HepG2 (cell line): ENCODE data around the gene GUK1. TPM values are rescaled to one million over a fixed set of nuclear protein-coding genes. Genes with fewer than 3 reads are reported as not detected.
A peak's percentile ranks its signal among the peaks of the same experiment; 100 is the strongest.

ENCODE experiments used
- ATRX ChIP-seq: sonication (generic); formaldehyde crosslinking; IDR thresholded peaks from 2 replicates; pipeline ENCODE4 v1.4.0; 2020; ENCODE audit warnings: missing genetic modification reagents, borderline replicate concordance
- ESRRA ChIP-seq: sonication (generic); formaldehyde crosslinking; IDR thresholded peaks from 2 replicates; pipeline ENCODE4 v1.5.1; 2020; ENCODE audit warnings: mild to moderate bottlenecking, low read depth, missing genetic modification reagents
- JUN ChIP-seq: sonication (generic); formaldehyde crosslinking; IDR thresholded peaks from 2 replicates; pipeline ENCODE4 v1.4.0; 2020; ENCODE audit warnings: mild to moderate bottlenecking, missing genetic modification reagents
- KDM5B ChIP-seq: sonication (generic); formaldehyde crosslinking; IDR thresholded peaks from 2 replicates; pipeline ENCODE4 v1.4.0; 2020; ENCODE audit warnings: missing genetic modification reagents, mild to moderate bottlenecking, borderline replicate concordance
- KLF11 ChIP-seq: IDR thresholded peaks from 2 replicates; pipeline ENCODE4 v1.6.1; 2016; ENCODE audit warnings: missing compliant biosample characterization
- MTA1 ChIP-seq: sonication (generic); formaldehyde crosslinking; IDR thresholded peaks from 2 replicates; pipeline ENCODE4 v1.4.0; 2020; ENCODE audit warnings: missing genetic modification reagents, mild to moderate bottlenecking, borderline replicate concordance
- TEAD3 ChIP-seq: optimal IDR thresholded peaks from 2 replicates; pipeline ENCODE3; 2016; ENCODE audit warnings: borderline replicate concordance
- ZNF12 ChIP-seq: sonication (generic); formaldehyde crosslinking; IDR thresholded peaks from 2 replicates; pipeline ENCODE4 v1.5.0; 2020; ENCODE audit warnings: missing genetic modification reagents
- polyA plus RNA-seq, 8 experiments: library from polyadenylated mRNA; depleted of rRNA in 3 of 8; stranded (reverse) in 7 of 8; unstranded in 1 of 8; fragments of >200 nt; fragmentation: Illumina TruSeq in 4 of 8; extraction: Trizol in 4 of 8; gene quantifications; 2 replicates each; pipeline versions ENCODE4 v1.2.1 to v1.2.3, GENCODE V29; 2011 to 2016; ENCODE audit warnings: low read depth in 4 of 8, missing spikeins in 1 of 8, mixed read lengths in 1 of 8; ENCODE audit not compliant: insufficient read depth in 1 of 8
- total RNA-seq, 5 experiments: library from RNA; depleted of rRNA; stranded (reverse); fragments of >200 nt; fragmentation: Illumina TruSeq; extraction: Trizol; gene quantifications; 2 replicates each; pipeline ENCODE4 v1.2.3, GENCODE V29; 2016; ENCODE audit warnings: low read depth in 1 of 5
- TF ChIP-seq, protein P1 (sequence below): sonication (generic); formaldehyde crosslinking; IDR thresholded peaks from 2 replicates; pipeline ENCODE4 v1.9.0; 2022; ENCODE audit warnings: missing genetic modification reagents, mild to moderate bottlenecking, borderline replicate concordance
- TF ChIP-seq, protein P2 (sequence below): sonication (generic); formaldehyde crosslinking; conservative IDR thresholded peaks from 2 replicates; pipeline ENCODE4 v1.5.0; 2020; ENCODE audit warnings: missing genetic modification reagents
- TF ChIP-seq, protein P3 (sequence below): sonication (generic); formaldehyde crosslinking; IDR thresholded peaks from 2 replicates; pipeline ENCODE4 v1.8.0; 2022; ENCODE audit warnings: missing genetic modification reagents, mild to moderate bottlenecking, borderline replicate concordance
- TF ChIP-seq, protein P4 (sequence below): sonication (generic); formaldehyde crosslinking; conservative IDR thresholded peaks from 2 replicates; pipeline ENCODE4 v1.8.0; 2022; ENCODE audit warnings: missing genetic modification reagents
- TF ChIP-seq, protein P5 (sequence below): sonication (generic); formaldehyde crosslinking; IDR thresholded peaks from 2 replicates; pipeline ENCODE4 v1.4.0; 2020; ENCODE audit warnings: low read depth, missing genetic modification reagents
- TF ChIP-seq, protein P6 (sequence below): IDR thresholded peaks from 2 replicates; pipeline ENCODE4 v1.6.1; 2016; ENCODE audit warnings: mild to moderate bottlenecking, missing biosample characterization, missing genetic modification reagents
- TF ChIP-seq, protein P7 (sequence below): sonication (generic); formaldehyde crosslinking; IDR thresholded peaks from 2 replicates; pipeline ENCODE4 v1.9.0; 2022; ENCODE audit warnings: low read depth, missing genetic modification reagents

Gene GUK1
- total and polyA plus RNA-seq, 2 of the 13 experiments (the other 11 are each of a cell fraction or from before 2014, with no cell fraction given), result 116 to 154 TPM

DNA sequence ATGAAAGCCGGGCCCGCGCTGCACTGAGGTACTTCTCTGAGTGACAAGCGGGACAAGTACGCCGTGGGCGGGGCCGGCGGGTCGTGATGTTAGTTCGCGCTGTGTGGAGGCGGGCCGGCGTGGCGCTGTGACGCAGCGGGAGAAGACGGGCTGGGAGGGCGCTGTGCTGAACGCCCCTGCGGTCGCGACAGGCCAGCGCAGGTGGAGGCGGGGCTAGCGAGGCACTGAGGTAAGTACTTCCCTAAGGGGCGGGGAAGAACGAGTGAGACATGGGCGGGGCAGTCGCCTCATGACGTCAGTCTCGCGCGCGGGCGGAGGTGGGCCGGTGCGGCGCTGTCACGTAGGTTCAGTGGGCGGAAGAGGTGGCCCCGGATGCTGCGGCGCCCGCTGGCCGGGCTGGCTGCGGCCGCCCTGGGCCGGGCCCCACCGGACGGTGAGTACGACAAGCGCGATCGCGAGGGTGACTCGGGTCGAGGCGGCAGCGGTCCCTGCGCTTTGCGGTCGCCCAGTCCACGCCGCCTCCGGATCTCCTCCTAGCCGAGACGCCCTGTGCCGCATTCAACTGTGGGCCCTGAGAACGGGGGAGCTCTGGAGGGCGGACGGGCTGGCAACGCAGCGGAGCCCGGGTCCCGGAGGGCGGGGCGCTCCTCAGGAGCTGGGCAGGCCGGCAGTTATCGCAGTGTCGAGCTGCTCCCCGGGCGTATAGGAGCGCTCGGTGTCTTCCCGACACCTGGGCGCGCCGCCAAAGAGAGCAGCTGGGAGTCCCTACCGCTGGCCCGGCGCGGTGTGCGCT, at the start of gene GUK1 (continued):
- TF ChIP-seq, protein P1, sequence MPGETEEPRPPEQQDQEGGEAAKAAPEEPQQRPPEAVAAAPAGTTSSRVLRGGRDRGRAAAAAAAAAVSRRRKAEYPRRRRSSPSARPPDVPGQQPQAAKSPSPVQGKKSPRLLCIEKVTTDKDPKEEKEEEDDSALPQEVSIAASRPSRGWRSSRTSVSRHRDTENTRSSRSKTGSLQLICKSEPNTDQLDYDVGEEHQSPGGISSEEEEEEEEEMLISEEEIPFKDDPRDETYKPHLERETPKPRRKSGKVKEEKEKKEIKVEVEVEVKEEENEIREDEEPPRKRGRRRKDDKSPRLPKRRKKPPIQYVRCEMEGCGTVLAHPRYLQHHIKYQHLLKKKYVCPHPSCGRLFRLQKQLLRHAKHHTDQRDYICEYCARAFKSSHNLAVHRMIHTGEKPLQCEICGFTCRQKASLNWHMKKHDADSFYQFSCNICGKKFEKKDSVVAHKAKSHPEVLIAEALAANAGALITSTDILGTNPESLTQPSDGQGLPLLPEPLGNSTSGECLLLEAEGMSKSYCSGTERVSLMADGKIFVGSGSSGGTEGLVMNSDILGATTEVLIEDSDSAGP (CRISPR knock-in tag), result peak; percentile 77
- TF ChIP-seq, protein P2, sequence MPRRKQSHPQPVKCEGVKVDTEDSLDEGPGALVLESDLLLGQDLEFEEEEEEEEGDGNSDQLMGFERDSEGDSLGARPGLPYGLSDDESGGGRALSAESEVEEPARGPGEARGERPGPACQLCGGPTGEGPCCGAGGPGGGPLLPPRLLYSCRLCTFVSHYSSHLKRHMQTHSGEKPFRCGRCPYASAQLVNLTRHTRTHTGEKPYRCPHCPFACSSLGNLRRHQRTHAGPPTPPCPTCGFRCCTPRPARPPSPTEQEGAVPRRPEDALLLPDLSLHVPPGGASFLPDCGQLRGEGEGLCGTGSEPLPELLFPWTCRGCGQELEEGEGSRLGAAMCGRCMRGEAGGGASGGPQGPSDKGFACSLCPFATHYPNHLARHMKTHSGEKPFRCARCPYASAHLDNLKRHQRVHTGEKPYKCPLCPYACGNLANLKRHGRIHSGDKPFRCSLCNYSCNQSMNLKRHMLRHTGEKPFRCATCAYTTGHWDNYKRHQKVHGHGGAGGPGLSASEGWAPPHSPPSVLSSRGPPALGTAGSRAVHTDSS (CRISPR knock-in tag), result no peak
- TF ChIP-seq, protein P3, sequence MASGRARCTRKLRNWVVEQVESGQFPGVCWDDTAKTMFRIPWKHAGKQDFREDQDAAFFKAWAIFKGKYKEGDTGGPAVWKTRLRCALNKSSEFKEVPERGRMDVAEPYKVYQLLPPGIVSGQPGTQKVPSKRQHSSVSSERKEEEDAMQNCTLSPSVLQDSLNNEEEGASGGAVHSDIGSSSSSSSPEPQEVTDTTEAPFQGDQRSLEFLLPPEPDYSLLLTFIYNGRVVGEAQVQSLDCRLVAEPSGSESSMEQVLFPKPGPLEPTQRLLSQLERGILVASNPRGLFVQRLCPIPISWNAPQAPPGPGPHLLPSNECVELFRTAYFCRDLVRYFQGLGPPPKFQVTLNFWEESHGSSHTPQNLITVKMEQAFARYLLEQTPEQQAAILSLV, result no peak
- TF ChIP-seq, protein P4, sequence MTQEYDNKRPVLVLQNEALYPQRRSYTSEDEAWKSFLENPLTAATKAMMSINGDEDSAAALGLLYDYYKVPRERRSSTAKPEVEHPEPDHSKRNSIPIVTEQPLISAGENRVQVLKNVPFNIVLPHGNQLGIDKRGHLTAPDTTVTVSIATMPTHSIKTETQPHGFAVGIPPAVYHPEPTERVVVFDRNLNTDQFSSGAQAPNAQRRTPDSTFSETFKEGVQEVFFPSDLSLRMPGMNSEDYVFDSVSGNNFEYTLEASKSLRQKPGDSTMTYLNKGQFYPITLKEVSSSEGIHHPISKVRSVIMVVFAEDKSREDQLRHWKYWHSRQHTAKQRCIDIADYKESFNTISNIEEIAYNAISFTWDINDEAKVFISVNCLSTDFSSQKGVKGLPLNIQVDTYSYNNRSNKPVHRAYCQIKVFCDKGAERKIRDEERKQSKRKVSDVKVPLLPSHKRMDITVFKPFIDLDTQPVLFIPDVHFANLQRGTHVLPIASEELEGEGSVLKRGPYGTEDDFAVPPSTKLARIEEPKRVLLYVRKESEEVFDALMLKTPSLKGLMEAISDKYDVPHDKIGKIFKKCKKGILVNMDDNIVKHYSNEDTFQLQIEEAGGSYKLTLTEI (CRISPR knock-in tag), result no peak
- TF ChIP-seq, protein P5, sequence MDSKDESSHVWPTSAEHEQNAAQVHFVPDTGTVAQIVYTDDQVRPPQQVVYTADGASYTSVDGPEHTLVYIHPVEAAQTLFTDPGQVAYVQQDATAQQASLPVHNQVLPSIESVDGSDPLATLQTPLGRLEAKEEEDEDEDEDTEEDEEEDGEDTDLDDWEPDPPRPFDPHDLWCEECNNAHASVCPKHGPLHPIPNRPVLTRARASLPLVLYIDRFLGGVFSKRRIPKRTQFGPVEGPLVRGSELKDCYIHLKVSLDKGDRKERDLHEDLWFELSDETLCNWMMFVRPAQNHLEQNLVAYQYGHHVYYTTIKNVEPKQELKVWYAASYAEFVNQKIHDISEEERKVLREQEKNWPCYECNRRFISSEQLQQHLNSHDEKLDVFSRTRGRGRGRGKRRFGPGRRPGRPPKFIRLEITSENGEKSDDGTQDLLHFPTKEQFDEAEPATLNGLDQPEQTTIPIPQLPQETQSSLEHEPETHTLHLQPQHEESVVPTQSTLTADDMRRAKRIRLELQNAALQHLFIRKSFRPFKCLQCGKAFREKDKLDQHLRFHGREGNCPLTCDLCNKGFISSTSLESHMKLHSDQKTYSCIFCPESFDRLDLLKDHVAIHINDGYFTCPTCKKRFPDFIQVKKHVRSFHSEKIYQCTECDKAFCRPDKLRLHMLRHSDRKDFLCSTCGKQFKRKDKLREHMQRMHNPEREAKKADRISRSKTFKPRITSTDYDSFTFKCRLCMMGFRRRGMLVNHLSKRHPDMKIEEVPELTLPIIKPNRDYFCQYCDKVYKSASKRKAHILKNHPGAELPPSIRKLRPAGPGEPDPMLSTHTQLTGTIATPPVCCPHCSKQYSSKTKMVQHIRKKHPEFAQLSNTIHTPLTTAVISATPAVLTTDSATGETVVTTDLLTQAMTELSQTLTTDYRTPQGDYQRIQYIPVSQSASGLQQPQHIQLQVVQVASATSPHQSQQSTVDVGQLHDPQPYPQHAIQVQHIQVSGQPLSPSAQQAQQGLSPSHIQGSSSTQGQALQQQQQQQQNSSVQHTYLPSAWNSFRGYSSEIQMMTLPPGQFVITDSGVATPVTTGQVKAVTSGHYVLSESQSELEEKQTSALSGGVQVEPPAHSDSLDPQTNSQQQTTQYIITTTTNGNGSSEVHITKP (CRISPR knock-in tag), result 0 out of 2 replicates have a peak, but pooled peaks have one; percentile 21
- TF ChIP-seq ESRRA (no peak), ATRX (no peak), JUN (peak; percentile 18; the same call in 1 of the 2 replicates), KDM5B (CRISPR knock-in tag) (no peak; the same call in none of the 2 replicates), KLF11 (CRISPR knock-in tag) (no peak), MTA1 (CRISPR knock-in tag) (peak; percentile 44; the same call in 1 of the 2 replicates), ZNF12 (no peak), TEAD3 (CRISPR knock-in tag) (no peak)
- TF ChIP-seq, protein P6, sequence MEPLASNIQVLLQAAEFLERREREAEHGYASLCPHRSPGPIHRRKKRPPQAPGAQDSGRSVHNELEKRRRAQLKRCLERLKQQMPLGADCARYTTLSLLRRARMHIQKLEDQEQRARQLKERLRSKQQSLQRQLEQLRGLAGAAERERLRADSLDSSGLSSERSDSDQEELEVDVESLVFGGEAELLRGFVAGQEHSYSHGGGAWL (CRISPR knock-in tag), result peak; percentile 41; the same call in 1 of the 2 replicates
- TF ChIP-seq, protein P7, sequence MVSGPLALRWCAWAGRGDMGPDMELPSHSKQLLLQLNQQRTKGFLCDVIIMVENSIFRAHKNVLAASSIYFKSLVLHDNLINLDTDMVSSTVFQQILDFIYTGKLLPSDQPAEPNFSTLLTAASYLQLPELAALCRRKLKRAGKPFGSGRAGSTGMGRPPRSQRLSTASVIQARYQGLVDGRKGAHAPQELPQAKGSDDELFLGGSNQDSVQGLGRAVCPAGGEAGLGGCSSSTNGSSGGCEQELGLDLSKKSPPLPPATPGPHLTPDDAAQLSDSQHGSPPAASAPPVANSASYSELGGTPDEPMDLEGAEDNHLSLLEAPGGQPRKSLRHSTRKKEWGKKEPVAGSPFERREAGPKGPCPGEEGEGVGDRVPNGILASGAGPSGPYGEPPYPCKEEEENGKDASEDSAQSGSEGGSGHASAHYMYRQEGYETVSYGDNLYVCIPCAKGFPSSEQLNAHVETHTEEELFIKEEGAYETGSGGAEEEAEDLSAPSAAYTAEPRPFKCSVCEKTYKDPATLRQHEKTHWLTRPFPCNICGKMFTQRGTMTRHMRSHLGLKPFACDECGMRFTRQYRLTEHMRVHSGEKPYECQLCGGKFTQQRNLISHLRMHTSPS, result no peak
